Fibroblast of upper back skin (primary cell): ENCODE data around the gene GALNT13.

Experiments used
- DNase-seq: peaks from one replicate; pipeline ENCODE4 v3.0.0-alpha.2; 2013

Gene GALNT13

GRCh38 chr2:153871231-153872221 lies at the start of gene GALNT13:
Gene GALNT13 (plus strand): TSS chr2:153871922.
- DNase-seq = peak; percentile 37

- DNase-seq = peak; percentile 2
Measured at GRCh38 chr2:153823880-153824279, 47.8 kb upstream of the GALNT13 start.

DNA sequence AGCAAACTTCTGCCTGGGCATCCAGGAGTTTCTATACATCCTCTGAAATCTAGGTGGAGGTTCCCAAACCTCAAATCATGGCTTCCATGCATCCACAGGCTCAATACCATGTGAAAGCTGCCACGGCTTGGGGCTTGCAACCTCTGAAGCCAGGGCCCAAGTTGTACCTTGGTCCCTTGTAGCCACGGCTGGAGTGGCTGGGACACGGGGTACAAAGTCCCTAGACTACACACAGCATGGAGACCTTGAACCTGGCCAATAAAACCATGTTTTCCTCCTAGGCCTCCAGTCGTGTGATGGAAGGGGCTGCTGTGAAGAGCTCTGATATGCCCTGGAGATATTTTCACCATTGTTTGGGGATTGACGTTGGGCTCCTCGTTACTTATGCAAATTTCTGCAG lies 43.4 kb upstream of the GALNT13 start:
- DNase-seq = no peak

DNA sequence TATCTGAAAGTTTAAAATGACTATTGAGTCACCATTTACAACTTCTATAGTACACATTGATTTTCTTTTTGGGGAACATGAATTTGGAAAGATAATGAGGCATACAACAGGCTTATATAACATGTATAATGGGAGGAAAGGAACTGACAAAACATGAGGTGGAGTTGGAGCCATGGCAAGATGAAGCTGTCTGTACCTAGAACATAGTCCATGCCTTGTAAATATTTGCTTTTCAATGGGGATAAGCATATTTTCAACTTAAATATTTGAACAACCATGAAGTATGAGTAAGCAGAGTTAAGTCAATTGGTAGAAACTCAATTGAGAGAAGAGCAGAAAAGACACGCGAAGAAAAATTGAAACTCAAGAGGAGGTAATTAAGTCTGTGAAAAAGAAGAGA lies 37.1 kb upstream of the GALNT13 start:
- DNase-seq = no peak

DNA sequence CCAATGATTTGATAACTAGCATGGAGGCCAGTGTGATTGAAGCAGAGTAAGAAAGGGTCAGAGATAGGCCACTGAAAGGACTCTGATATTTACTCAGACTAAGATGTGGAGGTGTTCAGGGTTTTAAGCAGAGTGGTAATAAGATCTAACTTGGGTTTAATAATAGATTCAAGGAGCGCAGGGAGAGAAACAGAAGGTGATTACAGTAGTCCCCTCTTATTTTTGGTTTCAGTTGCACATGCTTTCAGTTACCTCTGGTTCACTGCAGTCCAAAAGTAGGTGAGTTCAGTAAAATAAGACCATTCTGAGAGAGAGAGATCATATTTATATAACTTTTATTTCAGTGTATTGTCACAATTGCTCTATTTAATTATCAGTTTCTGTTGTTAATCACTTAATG lies 13.5 kb upstream of the GALNT13 start:
- DNase-seq = no peak

GRCh38 chr2:153864022-153864421 lies 7.7 kb upstream of the GALNT13 start:
- DNase-seq = no peak

GRCh38 chr2:153866595-153866994 lies 5.1 kb upstream of the GALNT13 start:
- no peak for DNase-seq

GRCh38 chr2:153870308-153870707 lies 1.4 kb upstream of the GALNT13 start:
- no peak for DNase-seq

- DNase-seq = no peak
Measured at GRCh38 chr2:153872311-153873051, 759 bp downstream of the GALNT13 start.

GRCh38 chr2:153873052-153874048 lies 1.6 kb downstream of the GALNT13 start:
- DNase-seq = no peak

DNA sequence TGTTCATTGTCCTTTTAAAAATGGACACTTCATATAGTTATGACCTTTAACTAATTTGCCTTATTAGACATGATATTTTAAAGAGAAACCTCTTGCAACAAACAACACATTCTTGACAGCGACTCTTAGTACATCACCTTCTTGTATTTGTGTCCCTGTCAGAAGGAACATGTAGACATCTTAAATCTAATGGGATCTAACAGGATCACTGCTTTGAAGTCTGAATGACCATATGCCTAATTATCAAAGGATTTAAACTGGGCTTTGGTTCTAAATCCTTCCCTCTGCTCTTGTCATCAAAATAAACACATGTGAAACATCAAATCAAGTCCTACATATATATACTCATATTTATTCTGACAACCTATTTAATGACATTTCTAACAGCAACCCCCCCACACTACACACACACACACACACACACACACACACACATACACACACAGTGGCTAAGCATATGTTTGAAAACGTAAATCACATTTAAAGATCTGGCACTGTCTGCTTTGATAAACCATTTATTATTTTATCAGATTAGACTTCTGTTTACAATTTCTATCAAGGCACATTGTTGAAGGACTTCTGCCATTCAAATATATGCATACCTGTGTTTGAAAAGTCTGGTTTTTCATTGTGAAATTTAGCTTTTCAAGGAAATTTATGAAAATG lies 4.2 kb downstream of the GALNT13 start:
- no peak for DNase-seq

DNA sequence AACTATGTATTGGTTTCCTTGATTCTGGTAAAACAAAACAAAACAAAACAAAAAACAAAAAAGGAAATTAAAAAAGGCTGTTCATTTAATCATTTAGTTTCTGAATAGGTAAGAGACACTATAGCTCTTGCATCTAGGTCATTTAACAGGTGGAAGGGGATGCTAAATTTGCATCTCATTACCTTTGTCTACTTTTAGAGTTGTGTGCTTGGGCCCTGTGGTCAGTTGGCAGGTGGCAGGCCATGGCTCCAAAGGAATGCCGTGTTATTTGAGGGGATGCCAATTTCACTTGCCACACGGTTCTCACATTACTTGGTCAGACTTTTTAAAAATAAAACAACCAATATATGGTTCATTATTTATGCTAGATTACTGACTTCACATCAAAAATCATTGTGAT lies 9.2 kb downstream of the GALNT13 start:
- no peak for DNase-seq

DNA sequence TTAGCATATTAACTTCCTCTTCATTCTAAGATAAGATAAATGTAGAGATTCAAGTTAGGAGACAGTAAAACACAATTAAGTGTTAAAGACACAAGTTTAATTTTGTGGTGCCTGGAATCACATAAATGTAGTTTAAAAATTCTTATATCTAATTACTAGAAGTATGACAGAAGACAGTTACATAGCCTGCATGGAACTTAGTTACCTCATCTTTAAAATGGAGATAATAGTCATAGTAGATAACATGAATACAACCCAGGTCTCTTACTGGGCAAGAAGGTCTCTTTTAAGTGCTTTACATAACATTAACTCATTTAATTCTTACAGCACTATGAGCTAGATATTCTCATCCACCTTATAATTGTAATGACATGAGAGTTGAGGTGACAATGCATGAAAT lies 15.1 kb downstream of the GALNT13 start:
- no peak for DNase-seq

GRCh38 chr2:153890576-153890975 lies 18.9 kb downstream of the GALNT13 start:
- DNase-seq = no peak

DNA sequence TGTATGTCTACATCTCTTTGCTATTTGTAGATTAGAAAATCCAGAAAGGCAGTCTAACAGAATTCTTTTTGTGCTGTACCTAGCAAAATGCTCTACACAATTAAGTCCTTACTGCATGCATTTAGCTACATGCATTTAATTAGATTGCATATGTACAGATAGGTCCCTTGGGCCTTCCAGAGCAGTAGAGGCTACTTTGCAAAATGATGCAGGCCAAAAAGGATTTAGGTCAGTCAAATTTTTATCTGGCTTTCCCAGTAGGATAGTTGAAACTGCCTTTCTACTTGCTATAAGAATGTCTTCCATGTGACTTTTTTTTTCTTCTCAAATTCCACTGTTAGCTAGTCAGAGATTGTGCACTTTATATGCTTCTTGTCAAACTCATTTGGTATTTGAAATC lies 19.3 kb downstream of the GALNT13 start:
- no peak for DNase-seq

DNA sequence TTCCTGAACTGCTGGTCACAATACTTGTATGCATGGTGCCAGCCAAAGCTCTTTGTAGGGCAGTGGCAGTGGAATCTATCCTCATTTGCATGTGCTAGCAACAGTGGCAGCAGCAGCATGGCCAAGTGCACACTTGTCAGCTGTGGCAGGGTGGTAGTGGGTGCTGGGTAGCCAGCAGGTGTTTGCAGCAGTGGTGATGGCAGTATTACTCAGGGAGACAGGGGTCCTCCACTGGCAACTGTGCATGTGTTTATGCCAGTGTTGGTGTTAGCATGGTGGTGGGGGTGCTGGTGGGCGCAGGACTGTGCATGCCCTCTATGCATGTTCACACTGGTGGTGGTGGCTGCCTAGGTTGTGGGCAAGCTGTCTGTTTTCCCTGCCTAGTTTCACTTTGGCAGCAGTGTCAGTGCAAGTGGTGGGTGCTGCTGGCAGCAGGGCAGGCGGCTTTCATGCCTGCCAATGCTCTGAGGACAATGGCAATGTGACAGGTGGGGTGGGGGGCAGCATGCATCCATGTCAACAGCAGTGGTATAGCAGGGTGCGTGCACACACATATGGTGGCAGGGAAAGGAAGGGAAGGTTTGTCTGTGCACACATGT lies 41.2 kb downstream of the GALNT13 start:
- DNase-seq = no peak

DNA sequence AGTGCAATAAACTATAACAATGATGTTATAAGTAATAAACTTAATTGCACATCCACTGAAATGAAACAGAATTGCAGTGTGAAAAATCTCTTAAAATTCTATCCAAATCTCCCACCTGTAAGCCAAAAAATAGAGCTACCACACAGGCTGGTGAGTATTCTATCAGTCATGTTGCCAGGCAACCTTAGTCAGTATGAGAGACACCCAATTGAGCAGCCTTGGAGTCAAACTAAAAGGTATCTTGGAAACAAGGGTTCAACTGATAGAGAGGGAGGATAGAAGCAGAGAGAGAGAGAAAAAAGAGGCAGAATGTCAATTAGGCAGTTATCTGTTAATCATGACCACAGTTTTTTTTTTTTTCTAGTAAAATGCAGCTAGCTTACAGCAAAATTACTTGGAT lies 45.8 kb downstream of the GALNT13 start:
- DNase-seq = no peak

DNA sequence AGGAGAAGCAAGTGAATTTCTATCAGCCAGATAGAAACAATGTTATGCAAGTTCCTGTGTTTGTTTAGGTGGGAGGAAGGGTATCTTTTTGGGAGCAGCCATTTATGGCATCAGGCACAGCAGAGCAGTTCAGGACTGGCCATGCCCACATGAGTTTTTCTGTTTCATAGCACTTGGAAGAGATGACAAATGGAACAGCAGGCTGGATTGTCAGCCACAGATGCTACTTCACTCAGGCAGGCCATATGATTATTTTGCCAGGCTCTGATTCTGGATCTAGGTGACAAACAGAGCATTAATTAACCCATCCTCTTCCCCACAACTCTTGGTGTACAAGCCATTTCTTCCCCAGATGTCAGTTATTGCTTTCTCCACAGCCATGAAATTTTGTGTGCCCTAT lies 63.8 kb downstream of the GALNT13 start:
- no peak for DNase-seq

DNA sequence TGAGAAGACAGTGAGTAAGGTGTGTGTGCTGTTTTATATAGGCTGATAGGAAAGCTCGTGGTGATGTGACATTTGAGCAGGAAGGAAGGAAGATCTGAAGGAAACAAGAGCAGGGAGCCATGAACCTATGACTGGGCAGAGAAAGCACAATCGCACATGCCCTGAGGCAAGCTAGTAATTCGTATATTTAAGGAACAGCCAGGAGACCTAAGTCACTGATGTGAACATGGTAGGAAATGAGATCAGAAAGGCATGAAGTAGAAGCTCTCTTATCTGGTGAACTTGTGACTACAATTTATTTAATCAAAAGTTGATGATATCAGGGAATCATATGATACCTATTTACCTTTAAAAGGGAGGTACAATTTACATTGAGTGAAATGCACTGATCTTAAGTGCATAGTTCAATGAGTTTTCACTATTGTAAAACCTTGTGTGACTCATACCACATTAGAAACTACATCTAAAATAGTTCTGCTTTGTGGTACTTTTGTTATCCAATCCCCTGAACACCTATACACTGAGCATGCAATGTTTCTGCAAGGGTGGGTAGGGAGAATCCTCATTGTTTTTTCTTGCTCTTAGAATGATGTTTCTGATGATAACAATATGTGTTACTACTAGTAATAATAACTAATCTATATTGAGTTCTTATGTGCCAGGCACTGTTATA lies 67.5 kb downstream of the GALNT13 start:
- no peak for DNase-seq

- peak; percentile 41 for DNase-seq
Measured at GRCh38 chr2:153940511-153940910, 68.8 kb downstream of the GALNT13 start.

DNA sequence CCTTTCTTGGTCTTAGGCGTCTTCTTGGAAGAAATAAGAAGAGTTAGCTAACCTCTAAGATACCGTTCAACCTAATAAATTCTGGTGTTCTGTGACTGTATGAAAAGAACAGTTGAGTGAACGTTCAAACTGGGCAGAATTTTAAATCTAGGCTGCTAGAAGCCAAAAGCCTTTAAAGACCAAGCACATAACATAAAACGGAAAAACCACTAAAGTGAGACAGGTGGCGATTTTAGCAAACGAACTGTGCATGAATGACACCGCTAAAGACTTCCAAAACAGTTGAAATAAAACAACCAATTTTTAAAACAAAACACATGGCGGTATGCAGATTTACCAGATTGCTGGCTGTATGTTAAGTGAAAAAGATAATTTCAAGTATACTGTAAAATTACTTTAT lies 73.1 kb downstream of the GALNT13 start:
- DNase-seq = no peak
